NB4 (cell line): ENCODE results near the gene NAALAD2.

Experiments used
- MYC ChIP-seq: IDR thresholded peaks from 2 replicates; pipeline ENCODE4 v1.6.1; 2011; ENCODE audit warnings: low read depth, low read length
- POLR2A ChIP-seq: IDR thresholded peaks from 2 replicates; pipeline ENCODE4 v1.6.1; 2011; ENCODE audit warnings: mild to moderate bottlenecking; ENCODE audit not compliant: insufficient read length; ENCODE audit errors: extremely low read depth
- TF ChIP-seq, protein P1 (sequence below): IDR thresholded peaks from one replicate; pipeline ENCODE4 v1.5.1; 2012; ENCODE audit warnings: low read depth, low read length
- TF ChIP-seq, protein P2 (sequence below): IDR thresholded peaks from 2 replicates; pipeline ENCODE4 v1.6.1; 2011; ENCODE audit warnings: low read depth, low read length

DNA sequence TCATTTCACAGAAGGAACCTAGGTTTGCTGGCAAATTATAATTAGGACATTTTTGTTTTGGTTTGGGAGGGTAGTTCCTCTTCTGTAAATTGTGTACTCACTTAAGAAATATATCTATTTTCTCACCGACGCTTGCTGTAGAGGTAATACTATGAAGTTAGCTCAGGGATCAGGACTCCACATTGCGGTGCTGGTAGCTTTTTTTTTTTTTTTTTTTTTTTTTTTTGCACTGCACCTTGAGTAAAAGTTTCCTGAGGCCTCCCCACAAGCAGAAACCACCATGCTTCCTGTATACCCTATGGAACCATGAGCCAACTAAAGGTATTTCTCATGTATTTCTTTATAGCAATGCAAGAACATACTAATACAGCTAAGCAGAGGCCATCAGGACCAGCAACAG is 34.0 kb upstream of the NAALAD2 start:
- TF ChIP-seq, protein P1, sequence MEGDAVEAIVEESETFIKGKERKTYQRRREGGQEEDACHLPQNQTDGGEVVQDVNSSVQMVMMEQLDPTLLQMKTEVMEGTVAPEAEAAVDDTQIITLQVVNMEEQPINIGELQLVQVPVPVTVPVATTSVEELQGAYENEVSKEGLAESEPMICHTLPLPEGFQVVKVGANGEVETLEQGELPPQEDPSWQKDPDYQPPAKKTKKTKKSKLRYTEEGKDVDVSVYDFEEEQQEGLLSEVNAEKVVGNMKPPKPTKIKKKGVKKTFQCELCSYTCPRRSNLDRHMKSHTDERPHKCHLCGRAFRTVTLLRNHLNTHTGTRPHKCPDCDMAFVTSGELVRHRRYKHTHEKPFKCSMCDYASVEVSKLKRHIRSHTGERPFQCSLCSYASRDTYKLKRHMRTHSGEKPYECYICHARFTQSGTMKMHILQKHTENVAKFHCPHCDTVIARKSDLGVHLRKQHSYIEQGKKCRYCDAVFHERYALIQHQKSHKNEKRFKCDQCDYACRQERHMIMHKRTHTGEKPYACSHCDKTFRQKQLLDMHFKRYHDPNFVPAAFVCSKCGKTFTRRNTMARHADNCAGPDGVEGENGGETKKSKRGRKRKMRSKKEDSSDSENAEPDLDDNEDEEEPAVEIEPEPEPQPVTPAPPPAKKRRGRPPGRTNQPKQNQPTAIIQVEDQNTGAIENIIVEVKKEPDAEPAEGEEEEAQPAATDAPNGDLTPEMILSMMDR: no peak
- TF ChIP-seq, protein P2, sequence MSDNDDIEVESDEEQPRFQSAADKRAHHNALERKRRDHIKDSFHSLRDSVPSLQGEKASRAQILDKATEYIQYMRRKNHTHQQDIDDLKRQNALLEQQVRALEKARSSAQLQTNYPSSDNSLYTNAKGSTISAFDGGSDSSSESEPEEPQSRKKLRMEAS: no peak
- no peak for TF ChIP-seq POLR2A
- TF ChIP-seq MYC: no peak
